Measurements from ENCODE around the gene COL1A1.

COL1A1 gene

DNA sequence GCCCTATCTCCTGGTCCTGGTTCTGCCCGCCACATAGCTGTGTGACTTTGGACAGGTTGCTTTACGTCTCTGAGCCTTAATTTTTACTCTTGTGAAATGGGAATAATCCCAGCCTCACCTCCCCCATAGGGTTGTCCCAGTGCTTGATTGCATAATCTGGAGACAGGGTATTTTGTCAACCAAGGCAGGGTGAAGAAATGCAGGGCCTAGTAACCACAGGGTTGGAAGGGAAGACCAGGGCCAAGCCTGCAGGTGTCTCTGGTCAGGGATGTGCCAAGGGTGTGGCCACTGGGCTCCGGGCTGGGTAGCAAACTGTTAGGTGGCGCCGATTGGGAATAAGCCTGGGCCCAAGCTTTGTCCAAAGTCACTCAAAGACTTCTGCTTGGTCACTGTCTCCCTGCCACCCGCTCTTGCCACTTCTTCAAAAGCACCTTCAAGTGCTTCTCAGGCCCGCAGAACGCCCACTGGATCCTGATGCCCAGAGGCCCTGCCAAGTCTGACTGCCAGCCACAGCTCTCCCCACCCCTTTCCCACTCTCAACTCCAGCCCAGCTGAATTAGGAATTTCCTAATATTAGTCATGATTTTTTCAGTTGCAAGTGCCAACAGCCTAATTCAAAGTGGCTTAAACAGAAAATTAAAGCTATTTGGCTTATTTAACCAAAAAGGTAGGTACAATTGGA, 20.6 kb upstream of the COL1A1 start:
- H3K4me1 ChIP-seq (ENCODE audit: control insufficient read depth in 1 of 2, insufficient read depth in 2 of 2, low read length in 2 of 2) = peaks cover 7 to 11% of the 10 kb centered on the region in 2 donors
- H3K27ac ChIP-seq (ENCODE audit: low read length) = no peak overlapping the region
- peaks cover 0 to 12% of the 10 kb centered on the region in 2 donors for H3K36me3 ChIP-seq (ENCODE audit: control insufficient read depth in 1 of 2, insufficient read depth in 2 of 2, low read length in 2 of 2)
- no peaks in the 10 kb centered on the region for H3K27me3 ChIP-seq (ENCODE audit: low read depth, low read length)
- H3K4me3 ChIP-seq (ENCODE audit: low read depth in 1 of 2, low read length in 2 of 2) = no peak overlapping the region
- no peaks in the 10 kb centered on the region for H3K9me3 ChIP-seq (ENCODE audit: control insufficient read depth in 1 of 2, low read length in 2 of 2)

DNA sequence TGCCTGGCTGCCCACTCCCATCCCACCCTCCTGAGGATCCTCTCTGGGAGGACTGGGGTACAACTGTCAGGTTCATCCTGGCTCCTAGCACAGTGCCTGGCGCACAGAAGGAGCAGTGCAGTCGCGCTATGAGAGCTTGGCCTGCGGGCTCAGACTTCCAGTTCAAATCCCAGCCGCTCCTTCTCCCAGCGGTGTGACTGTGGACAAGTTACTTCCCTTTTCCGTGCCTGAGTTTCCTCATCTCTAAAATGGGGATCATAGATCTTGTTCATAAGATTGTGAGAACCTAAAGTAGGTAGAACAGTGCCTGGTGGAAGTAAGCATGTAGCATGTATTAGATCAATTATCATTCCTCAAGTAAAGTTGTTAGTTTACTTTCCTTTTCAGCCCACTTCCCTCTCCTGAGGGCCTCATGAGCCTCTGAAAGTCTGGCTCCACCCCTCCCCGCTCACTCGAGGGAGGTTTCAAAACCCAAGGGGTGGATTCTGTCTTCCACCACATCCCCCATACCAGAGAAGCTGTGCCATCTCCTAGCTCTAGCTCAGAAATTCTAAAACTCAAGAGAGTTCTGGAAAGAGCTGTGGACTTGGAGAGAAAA, 19.9 kb upstream of the COL1A1 start:
- Histone ChIP-seq H3K27me3 (ENCODE audit: low read depth, low read length) (no peaks in the 10 kb centered on the region), H3K4me1 (ENCODE audit: control insufficient read depth in 1 of 2, insufficient read depth in 2 of 2, low read length in 2 of 2) (peaks cover 7 to 11% of the 10 kb centered on the region in 2 donors), H3K9me3 (ENCODE audit: control insufficient read depth in 1 of 2, low read length in 2 of 2) (no peaks in the 10 kb centered on the region), H3K4me3 (ENCODE audit: low read depth in 1 of 2, low read length in 2 of 2) (no peak overlapping the region), H3K27ac (ENCODE audit: low read length) (no peak overlapping the region), H3K36me3 (ENCODE audit: control insufficient read depth in 1 of 2, insufficient read depth in 2 of 2, low read length in 2 of 2) (peaks cover 0 to 12% of the 10 kb centered on the region in 2 donors)

DNA sequence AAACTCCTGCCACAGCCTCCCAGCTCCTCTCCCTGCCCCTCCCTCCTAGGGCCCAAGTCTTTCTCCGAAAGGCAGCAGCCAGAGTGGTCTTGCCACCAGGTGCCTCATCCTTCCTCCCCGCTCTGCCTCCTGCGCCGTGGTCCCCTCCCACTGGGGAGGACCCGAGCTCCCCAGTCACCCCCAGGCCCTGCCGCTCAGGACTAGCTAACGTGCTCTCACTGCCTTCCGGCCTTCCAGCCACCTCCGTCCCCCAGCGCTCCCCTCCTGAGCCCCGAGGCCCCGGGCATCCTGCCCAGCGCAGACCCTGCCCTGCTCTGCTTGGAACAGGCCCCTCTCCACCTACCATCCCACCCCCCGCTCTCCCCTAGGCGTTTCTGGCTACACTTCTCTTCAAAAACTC, 19.4 kb upstream of the COL1A1 start:
- H3K36me3 ChIP-seq (ENCODE audit: control insufficient read depth in 1 of 2, insufficient read depth in 2 of 2, low read length in 2 of 2) = peaks cover 0 to 12% of the 10 kb centered on the region in 2 donors
- H3K9me3 ChIP-seq (ENCODE audit: control insufficient read depth in 1 of 2, low read length in 2 of 2) = no peaks in the 10 kb centered on the region
- H3K4me3 ChIP-seq (ENCODE audit: low read depth in 1 of 2, low read length in 2 of 2) = no peak overlapping the region
- no peaks in the 10 kb centered on the region for H3K27me3 ChIP-seq (ENCODE audit: low read depth, low read length)
- H3K4me1 ChIP-seq (ENCODE audit: control insufficient read depth in 1 of 2, insufficient read depth in 2 of 2, low read length in 2 of 2) = peaks cover 7 to 11% of the 10 kb centered on the region in 2 donors
- H3K27ac ChIP-seq (ENCODE audit: low read length) = no peak overlapping the region

DNA sequence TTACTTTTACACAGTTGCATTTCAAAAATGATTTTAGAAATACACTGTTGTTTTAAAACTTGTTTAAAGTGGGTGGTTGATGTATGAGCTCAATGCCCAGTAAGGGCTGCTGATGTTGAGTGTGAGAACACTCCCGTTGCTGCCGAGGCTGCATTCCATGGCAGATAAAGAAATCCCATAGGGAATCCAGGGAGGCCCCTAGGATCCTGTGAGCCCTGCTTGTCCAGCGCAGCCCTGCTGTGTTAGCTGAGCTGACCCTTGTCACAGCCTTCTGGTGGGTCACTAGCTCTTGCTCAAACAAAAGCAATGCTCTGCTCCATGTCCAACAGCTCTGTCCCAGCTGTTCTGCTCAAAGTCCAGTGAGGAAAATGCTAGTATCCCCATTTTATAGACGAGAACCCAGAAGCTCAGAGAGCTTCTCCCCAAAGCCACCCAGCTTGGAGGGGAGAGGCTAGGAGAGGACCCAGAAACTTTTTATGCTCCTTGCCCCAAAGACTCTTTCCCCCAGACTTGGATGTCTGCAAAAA, 18.6 kb upstream of the COL1A1 start:
- H3K27me3 ChIP-seq (ENCODE audit: low read depth, low read length) = no peaks in the 10 kb centered on the region
- H3K36me3 ChIP-seq (ENCODE audit: control insufficient read depth in 1 of 2, insufficient read depth in 2 of 2, low read length in 2 of 2) = peaks cover 0 to 12% of the 10 kb centered on the region in 2 donors
- peaks cover 7 to 11% of the 10 kb centered on the region in 2 donors for H3K4me1 ChIP-seq (ENCODE audit: control insufficient read depth in 1 of 2, insufficient read depth in 2 of 2, low read length in 2 of 2)
- peak overlapping the region; percentile 22 for H3K27ac ChIP-seq (ENCODE audit: low read length)
- no peak overlapping the region for H3K4me3 ChIP-seq (ENCODE audit: low read depth in 1 of 2, low read length in 2 of 2)
- H3K9me3 ChIP-seq (ENCODE audit: control insufficient read depth in 1 of 2, low read length in 2 of 2) = no peaks in the 10 kb centered on the region

DNA sequence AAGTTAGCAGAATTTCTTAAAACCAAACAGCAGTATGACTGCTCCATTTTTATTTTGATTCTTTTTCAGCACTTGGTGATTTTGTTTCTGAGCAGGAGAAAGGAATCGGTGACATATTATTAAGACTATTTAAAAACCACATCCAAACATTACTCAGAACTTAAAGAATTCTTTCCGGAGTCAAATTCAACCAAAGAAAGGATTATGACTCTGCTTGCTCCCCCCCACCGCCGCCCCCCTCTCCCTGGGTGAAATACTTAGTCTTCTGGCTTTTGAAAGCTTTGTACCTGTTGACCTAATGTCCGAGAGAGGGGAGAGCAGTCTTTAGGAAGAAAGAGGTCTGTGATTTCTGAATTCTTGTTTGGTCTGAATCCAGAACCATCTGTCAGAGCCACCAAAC, 17.9 kb upstream of the COL1A1 start:
- Histone ChIP-seq H3K4me1 (ENCODE audit: control insufficient read depth in 1 of 2, insufficient read depth in 2 of 2, low read length in 2 of 2) (peaks cover 7 to 11% of the 10 kb centered on the region in 2 donors), H3K27ac (ENCODE audit: low read length) (peak overlapping the region; percentile 22), H3K9me3 (ENCODE audit: control insufficient read depth in 1 of 2, low read length in 2 of 2) (no peaks in the 10 kb centered on the region), H3K4me3 (ENCODE audit: low read depth in 1 of 2, low read length in 2 of 2) (no peak overlapping the region), H3K36me3 (ENCODE audit: control insufficient read depth in 1 of 2, insufficient read depth in 2 of 2, low read length in 2 of 2) (peaks cover 0 to 12% of the 10 kb centered on the region in 2 donors), H3K27me3 (ENCODE audit: low read depth, low read length) (no peaks in the 10 kb centered on the region)

DNA sequence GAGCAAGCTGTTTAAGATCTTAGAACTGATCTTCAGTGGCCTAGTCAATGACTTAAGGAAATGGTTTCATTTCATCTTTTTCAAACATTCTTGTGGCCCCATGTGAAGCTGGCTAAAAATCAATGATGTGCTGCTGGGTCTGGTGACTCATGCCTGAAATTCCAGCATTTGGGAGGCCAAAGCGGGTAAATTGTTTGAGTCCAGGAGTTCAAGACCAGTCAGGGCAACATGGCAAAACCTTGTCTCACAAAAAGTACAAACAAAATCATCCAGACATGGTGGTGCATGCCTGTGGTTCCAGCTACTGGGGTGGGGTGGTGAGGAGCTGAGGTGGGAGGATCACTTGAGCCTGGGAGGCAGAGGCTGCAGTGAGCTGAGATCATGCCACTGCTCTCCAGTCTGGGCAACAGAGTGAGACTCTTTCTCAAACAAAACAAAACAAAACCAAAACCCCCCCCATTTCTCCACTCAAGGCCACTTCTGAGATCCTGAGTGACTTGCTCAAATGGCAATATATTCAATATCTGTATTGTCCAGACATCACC, 17.4 kb upstream of the COL1A1 start:
- no peaks in the 10 kb centered on the region for H3K27me3 ChIP-seq (ENCODE audit: low read depth, low read length)
- no peak overlapping the region for H3K4me3 ChIP-seq (ENCODE audit: low read depth in 1 of 2, low read length in 2 of 2)
- peaks cover 0 to 12% of the 10 kb centered on the region in 2 donors for H3K36me3 ChIP-seq (ENCODE audit: control insufficient read depth in 1 of 2, insufficient read depth in 2 of 2, low read length in 2 of 2)
- H3K4me1 ChIP-seq (ENCODE audit: control insufficient read depth in 1 of 2, insufficient read depth in 2 of 2, low read length in 2 of 2) = peaks cover 7 to 11% of the 10 kb centered on the region in 2 donors
- peak overlapping the region; percentile 35 for H3K27ac ChIP-seq (ENCODE audit: low read length)
- H3K9me3 ChIP-seq (ENCODE audit: control insufficient read depth in 1 of 2, low read length in 2 of 2) = no peaks in the 10 kb centered on the region

DNA sequence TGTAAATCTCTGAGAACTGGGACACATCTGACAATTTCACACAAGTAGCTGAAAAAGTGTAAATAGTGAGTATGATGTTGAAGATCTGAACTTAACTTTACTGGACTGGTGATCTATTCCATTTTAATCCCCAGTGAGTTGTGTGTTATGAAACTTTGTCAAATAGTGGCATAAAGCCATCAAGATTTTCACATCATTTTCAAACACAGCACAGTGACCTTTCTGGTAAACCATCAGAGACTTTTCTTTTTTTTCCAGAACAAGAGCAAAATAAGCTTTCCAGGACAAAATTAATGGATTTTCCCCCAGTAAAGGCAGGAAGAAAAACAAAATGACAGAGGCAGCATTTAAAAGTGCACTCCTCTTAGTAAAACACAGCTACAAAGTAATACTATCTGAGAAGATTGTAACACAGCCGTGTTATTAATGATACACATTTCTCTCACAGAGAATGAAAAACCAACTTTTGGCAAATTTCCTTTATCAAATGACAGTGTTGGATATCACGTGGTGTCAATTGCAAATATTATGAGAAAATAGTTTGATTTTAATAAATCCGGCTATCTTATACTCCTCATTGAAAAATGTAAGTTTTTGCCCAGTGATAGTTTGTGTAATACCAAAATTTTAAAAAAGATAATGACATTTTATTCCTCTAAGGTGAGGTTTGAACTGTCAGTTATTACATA, 16.8 kb upstream of the COL1A1 start:
- H3K36me3 ChIP-seq (ENCODE audit: control insufficient read depth in 1 of 2, insufficient read depth in 2 of 2, low read length in 2 of 2) = peaks cover 0 to 12% of the 10 kb centered on the region in 2 donors
- H3K4me3 ChIP-seq (ENCODE audit: low read depth in 1 of 2, low read length in 2 of 2) = no peak overlapping the region
- H3K27me3 ChIP-seq (ENCODE audit: low read depth, low read length) = no peaks in the 10 kb centered on the region
- H3K27ac ChIP-seq (ENCODE audit: low read length) = peak overlapping the region; percentile 35
- no peaks in the 10 kb centered on the region for H3K9me3 ChIP-seq (ENCODE audit: control insufficient read depth in 1 of 2, low read length in 2 of 2)
- peaks cover 7 to 11% of the 10 kb centered on the region in 2 donors for H3K4me1 ChIP-seq (ENCODE audit: control insufficient read depth in 1 of 2, insufficient read depth in 2 of 2, low read length in 2 of 2)

DNA sequence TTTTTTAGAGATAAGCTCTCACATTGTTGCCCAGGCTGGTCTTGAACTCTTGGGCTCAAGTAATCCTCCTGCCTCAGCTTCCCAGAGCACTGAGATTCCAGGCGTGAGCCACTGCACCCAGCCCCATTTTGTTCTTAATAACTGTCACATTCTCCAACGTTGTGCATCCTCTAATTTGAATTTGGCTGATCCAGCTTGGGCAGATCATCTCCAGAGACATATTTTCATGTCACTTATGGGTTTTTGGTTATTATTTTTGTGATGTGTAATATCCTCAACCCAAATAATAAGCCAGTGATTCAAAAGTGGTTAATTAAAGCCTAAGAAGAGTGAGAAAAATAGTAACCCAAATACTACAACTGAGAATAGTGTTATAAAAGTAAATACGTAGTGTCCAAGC, 16.2 kb upstream of the COL1A1 start:
- Histone ChIP-seq H3K36me3 (ENCODE audit: control insufficient read depth in 1 of 2, insufficient read depth in 2 of 2, low read length in 2 of 2) (peaks cover 0 to 12% of the 10 kb centered on the region in 2 donors), H3K4me1 (ENCODE audit: control insufficient read depth in 1 of 2, insufficient read depth in 2 of 2, low read length in 2 of 2) (peaks cover 7 to 18% of the 10 kb centered on the region in 2 donors), H3K9me3 (ENCODE audit: control insufficient read depth in 1 of 2, low read length in 2 of 2) (no peaks in the 10 kb centered on the region), H3K27ac (ENCODE audit: low read length) (peak overlapping the region; percentile 35), H3K27me3 (ENCODE audit: low read depth, low read length) (no peaks in the 10 kb centered on the region), H3K4me3 (ENCODE audit: low read depth in 1 of 2, low read length in 2 of 2) (no peak overlapping the region)

DNA sequence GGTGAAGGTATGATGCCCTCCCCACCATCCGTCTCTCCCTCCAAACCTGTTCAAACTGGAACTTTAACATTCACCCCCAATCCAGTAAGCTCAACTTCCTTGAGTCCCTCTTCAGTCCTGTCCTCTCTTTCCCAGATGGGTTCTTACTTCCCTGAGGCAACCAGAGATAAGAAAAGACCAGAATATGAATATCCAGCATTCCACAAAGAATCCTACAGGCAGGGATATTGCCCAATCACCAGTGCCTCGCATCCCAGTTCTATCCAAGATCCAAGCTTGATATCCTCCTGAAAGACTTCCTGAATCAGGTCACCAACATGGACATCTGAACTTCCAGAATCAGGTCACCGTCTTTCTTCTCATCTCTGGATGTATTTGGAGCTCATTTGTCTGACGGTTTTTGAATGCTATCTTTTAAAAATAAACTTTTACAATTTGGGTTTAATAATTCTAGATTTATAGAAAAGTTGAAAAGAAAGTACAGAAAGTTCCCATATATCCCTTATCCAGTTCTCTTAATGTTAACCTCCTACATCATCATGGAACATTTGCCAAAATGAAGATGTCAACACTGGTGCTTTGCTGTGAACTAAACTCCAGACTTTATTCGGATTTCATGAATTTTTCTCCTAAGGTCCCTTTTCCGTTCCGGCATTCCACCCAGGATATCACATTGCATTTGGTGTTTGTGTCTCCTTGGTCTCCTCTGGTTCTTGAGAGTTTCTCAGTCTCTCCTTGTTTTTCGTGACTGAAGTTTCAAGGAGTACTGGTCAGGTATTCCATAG, 13.7 kb upstream of the COL1A1 start:
- Histone ChIP-seq H3K27ac (ENCODE audit: low read length) (no peak overlapping the region), H3K36me3 (ENCODE audit: control insufficient read depth in 1 of 2, insufficient read depth in 2 of 2, low read length in 2 of 2) (peaks cover 0 to 14% of the 10 kb centered on the region in 2 donors), H3K27me3 (ENCODE audit: low read depth, low read length) (no peaks in the 10 kb centered on the region), H3K4me1 (ENCODE audit: control insufficient read depth in 1 of 2, insufficient read depth in 2 of 2, low read length in 2 of 2) (peaks cover 8 to 32% of the 10 kb centered on the region in 2 donors), H3K4me3 (ENCODE audit: low read depth in 1 of 2, low read length in 2 of 2) (no peak overlapping the region), H3K9me3 (ENCODE audit: control insufficient read depth in 1 of 2, low read length in 2 of 2) (no peaks in the 10 kb centered on the region)

DNA sequence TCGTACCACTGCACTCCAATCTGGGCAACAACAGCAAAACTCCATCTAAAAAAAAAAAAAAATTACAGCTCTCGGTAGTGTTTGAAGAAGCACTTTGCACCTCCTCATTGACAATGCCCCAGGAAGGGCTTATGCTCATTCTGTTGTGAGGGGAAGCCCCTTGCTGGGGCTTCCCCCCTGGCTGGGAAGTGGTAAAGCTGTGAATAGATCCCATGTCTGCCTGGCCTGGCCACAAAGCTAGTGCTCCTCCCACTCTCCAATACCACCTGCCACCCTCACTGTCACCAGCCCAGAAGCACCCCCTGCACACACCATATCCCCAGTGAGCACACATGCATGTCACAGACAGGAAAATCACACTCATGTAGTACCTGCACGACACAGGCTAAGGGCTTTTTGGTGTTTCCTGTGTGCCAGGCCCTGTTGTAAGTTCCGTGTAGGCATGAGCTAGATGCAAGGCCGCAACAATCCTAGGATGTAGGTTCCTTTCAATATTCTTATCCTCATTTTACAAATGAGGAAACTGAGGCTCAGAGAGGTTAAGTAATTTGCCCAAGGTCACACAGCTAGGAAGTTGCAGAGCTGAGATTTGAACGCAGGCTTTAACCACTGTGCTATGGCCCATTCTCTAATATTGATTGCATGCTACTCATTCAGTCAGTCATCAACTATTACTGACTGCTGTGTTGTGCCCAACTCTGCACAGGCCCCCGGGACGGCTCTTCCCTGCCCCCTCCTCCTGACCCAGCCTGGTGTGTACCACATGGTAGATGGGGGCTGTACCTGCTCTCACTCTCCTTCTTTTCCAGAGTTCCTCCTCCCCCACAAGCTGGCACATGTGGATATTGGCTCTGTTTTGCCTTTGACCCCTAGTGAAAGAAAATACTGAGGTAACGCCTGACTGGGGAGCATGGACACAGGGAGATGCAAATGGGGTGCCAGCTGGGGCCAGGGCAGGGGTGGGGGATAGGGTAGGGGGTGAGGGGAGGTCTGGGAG, 11.9 kb upstream of the COL1A1 start:
- Histone ChIP-seq H3K27me3 (ENCODE audit: low read depth, low read length) (no peaks in the 10 kb centered on the region), H3K36me3 (ENCODE audit: control insufficient read depth in 1 of 2, insufficient read depth in 2 of 2, low read length in 2 of 2) (peaks cover 0 to 8% of the 10 kb centered on the region in 2 donors), H3K27ac (ENCODE audit: low read length) (no peak overlapping the region), H3K9me3 (ENCODE audit: control insufficient read depth in 1 of 2, low read length in 2 of 2) (no peaks in the 10 kb centered on the region), H3K4me3 (ENCODE audit: low read depth in 1 of 2, low read length in 2 of 2) (no peak overlapping the region), H3K4me1 (ENCODE audit: control insufficient read depth in 1 of 2, insufficient read depth in 2 of 2, low read length in 2 of 2) (peaks cover 11 to 36% of the 10 kb centered on the region in 2 donors)
